GM19328 (cell line): ENCODE measurements around the gene CHERP.
"Not testable (repeated sequence)": the region's sequence is repeated elsewhere in the genome, so short reads cannot be mapped to it uniquely, and the experiment has no call there.

Experiments
- ATAC-seq: cut with Tn5 transposase; IDR thresholded peaks from one replicate; pipeline ENCODE4 v1.9.1; 2021; ENCODE audit warnings: mild to moderate bottlenecking, moderate library complexity; ENCODE audit not compliant: unreplicated experiment

CHERP gene

GRCh38 chr19:16576690-16577530 lies 34.7 kb upstream of the CHERP start:
- no peak for ATAC-seq

GRCh38 chr19:16575861-16576689 lies 33.8 kb upstream of the CHERP start:
- no peak for ATAC-seq

DNA sequence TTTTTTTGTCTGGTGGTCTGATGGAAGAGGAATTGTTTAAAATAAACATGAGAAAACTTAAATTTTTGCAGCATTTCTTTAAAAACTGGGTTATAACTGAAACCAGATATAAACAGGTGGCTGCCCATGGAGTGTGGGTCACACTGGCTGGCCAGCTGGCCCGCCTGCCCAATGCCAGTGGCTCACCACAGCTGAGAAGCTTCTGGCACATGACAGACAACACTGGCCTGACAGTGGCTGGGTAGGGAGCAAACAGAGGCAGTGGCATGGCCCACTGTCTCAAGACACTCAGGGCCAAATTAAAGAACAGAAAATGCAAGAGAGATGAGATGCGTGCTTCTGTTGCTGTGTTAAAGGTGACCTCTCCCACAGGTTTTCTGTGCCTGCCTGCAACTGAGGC lies 33.0 kb upstream of the CHERP start:
- no peak for ATAC-seq

DNA sequence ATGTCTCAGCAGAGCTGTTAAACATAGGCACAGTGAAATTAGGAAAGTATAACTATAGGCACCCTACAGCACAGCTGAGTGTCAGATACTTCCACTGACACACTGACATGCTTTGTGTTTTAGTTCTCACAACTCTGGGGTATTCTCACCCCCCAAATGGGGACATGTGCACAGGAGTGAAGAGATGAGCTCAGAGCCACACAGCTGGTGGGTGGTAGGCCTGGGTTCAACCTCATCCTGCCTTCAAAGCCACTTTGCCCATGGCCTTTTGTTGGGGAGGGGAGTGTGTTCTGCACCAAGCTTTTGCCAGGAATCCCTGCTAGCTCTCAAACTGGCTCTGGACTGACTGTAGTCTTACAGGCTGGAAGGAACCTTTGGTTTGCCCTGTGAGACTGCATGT lies 31.7 kb upstream of the CHERP start:
- ATAC-seq = no peak

DNA sequence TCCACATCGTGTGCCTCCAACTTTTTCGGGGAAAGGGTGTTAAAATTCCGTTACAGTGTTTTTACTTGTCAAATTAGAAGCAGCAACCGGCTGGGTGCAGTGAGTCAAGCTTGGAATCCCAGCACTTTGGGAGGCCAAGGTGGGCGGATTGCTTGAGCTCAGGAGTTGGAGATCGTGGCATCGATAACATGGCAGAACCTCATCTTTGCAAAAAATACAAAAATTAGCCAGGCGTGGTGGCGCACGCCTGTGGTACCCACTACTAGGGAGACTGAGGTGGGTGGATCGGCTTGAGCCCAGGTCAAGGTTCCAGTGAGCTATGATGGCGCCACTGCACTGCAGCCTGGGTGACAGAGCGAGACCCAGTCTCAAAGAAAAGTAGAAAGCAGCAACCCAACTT lies 31.1 kb upstream of the CHERP start:
- ATAC-seq = no peak

DNA sequence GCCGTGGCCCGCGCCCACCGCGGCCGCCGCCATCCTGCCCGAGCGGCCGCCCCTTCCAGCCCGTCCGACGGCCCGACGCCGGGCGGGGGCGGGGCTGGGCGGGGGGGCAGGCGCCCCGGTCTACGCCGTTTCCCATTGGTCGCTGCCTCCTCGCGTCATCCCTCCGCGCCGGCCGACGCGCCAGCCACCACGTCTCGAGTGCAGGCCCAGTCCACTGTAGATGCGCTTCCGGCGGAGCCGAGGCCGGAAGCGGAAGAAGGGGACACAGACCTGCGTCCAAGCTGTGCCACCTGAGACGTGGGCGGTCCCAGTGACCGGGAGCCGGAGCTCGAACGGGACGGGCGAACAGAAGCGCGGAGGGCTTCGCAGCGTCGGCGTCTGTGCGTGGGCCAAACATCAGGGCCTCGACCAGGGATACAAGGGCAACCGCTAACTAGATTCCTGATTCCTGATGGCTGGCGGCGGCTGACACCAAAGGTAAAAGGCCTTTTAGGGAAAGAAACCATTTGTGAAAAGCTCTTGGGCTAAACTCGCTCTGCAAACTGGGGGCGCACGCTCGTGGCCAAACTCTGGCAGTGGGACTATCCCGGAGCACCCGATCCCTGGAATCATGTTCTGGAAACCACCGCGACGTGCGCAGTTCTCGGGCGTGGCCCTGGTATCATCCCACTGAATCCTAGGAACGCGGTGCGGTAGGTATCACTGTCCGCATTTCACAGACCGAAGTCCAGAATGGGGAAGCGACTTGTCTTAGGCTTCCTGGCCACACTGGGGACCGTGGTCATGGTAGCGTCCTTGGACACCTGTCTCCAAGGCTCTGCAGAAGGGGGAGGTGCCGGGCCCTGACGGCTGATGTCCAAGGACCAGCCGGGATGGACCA lies 30.3 kb upstream of the CHERP start, which contains the start of gene SLC35E1:
Gene SLC35E1 (minus strand): TSS at position 84 of the 880 bp plus-strand sequence. CDS start 51 bp downstream, at position 33.
- peak; percentile 76 for ATAC-seq

- ATAC-seq = peak; percentile 27
Observed at GRCh38 chr19:16571822-16572331, 29.6 kb upstream of the CHERP start.

DNA sequence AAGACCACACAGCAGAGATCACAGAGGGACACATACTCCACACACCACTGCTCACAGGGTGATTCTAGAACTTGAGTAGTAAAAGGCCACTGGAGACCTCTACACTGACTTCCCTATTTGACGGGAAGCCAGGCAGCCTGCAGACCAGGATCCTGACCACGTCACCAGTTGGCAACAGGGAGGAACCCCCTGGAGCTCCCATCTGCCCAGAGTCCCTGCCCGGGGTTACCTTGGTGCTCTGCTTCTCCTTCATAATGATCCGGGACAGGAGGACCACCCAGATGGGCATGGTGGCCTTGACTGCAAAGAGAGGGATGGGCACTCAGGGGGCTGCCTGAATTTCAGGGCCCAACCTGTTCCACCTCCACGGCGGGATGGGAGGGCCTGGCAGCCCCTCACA lies 29.0 kb upstream of the CHERP start:
- no peak for ATAC-seq

- ATAC-seq = no peak
Observed at GRCh38 chr19:16569609-16570320, 27.5 kb upstream of the CHERP start.

GRCh38 chr19:16566702-16567101 lies 24.5 kb upstream of the CHERP start:
- no peak for ATAC-seq

- no peak for ATAC-seq
Observed at GRCh38 chr19:16566161-16566560, 23.9 kb upstream of the CHERP start.

- no peak for ATAC-seq
Observed at GRCh38 chr19:16564842-16565241, 22.6 kb upstream of the CHERP start.

- no peak for ATAC-seq
Observed at GRCh38 chr19:16562608-16563025, 20.4 kb upstream of the CHERP start.

DNA sequence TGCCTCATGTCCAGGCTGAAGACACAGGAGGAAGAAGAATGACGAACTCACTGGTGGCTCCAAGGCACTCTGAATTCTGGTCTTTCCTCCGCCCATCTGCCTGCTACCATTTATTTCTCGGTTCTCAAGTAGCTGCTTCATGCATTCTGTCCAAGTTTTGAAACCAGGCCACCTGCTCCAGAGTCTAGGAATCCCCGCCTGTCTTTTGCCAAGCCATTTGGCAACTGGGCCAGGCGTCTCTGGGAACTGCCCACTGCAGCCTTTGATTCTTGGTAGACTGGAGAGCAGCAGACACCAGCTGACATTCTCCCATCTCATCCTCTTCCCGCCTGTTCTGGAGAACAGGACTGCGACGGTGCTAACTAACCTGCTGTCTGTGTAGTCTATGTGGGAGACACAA lies 19.1 kb upstream of the CHERP start:
- ATAC-seq = no peak

- no peak for ATAC-seq
Observed at GRCh38 chr19:16559780-16560276, 17.6 kb upstream of the CHERP start.

DNA sequence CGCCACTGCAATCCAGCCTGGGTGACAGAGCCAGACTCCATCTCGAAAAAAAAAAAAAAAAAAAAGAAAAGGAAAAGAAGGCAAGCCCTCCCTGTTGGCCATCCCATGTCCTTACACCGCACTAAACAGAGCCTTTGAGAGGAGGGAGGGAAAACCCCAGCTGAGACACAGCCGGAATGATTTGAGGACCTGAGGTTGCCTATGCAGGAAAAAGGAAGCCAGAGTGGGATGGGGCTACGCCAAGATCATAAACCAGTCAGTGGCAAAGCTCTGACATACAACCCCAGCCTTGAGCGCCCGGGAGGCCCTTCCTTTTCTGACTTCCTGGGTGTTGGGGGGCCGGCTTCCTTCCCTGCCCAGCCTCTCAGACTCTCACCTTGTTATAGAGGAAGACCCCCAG lies 12.5 kb upstream of the CHERP start:
- ATAC-seq = no peak

GRCh38 chr19:16551902-16552301 lies 9.7 kb upstream of the CHERP start:
- not testable (repeated sequence) for ATAC-seq

- no peak for ATAC-seq
Observed at GRCh38 chr19:16548956-16549355, 6.7 kb upstream of the CHERP start.

GRCh38 chr19:16544473-16545231 lies 2.4 kb upstream of the CHERP start:
- ATAC-seq = no peak
